HepG2 (cell line): Measurements from ENCODE around the gene CENPB. TPM values are rescaled to one million over a fixed set of nuclear protein-coding genes. Genes with fewer than 3 reads are reported as not detected.

Experiments
- ARID5B ChIP-seq: IDR thresholded peaks from 2 replicates; pipeline ENCODE4 v1.4.0; 2020; ENCODE audit warnings: mild to moderate bottlenecking, missing genetic modification reagents
- ATF3 ChIP-seq: sonication (generic); formaldehyde crosslinking; IDR thresholded peaks from 2 replicates; pipeline ENCODE4 v1.4.0; 2020; ENCODE audit warnings: missing genetic modification reagents
- CEBPZ ChIP-seq: IDR thresholded peaks from 2 replicates; pipeline ENCODE4 v1.6.1; 2012; ENCODE audit warnings: low read length, improper control_type of control experiment
- E2F2 ChIP-seq: sonication (generic); formaldehyde crosslinking; IDR thresholded peaks from 2 replicates; pipeline ENCODE4 v1.4.0; 2020; ENCODE audit warnings: missing genetic modification reagents, borderline replicate concordance
- FOXO4 ChIP-seq: sonication (generic); formaldehyde crosslinking; conservative IDR thresholded peaks from 2 replicates; pipeline ENCODE4 v1.8.1; 2023; ENCODE audit warnings: missing genetic modification reagents
- HES4 ChIP-seq: sonication (generic); formaldehyde crosslinking; IDR thresholded peaks from 2 replicates; pipeline ENCODE4 v1.9.0; 2021; ENCODE audit warnings: mild to moderate bottlenecking, missing genetic modification reagents, borderline replicate concordance
- NFE2L2 ChIP-seq: fragments of 150-350 bp; IDR thresholded peaks from 2 replicates; pipeline ENCODE4 v1.6.1; 2014; ENCODE audit warnings: low read length
- ZNF207 ChIP-seq: fragments of 450-650 bp; IDR thresholded peaks from 2 replicates; pipeline ENCODE4 v1.6.1; 2016; ENCODE audit warnings: antibody characterized with exemption, borderline replicate concordance
- ZNF280D ChIP-seq: sonication (generic); formaldehyde crosslinking; IDR thresholded peaks from 2 replicates; pipeline ENCODE4 v1.5.1; 2020; ENCODE audit warnings: mild to moderate bottlenecking, missing genetic modification reagents
- ZNF432 ChIP-seq: sonication (generic); formaldehyde crosslinking; IDR thresholded peaks from 2 replicates; pipeline ENCODE4 v1.5.0; 2020; ENCODE audit warnings: missing genetic modification reagents, mild to moderate bottlenecking, borderline replicate concordance
- ZNF589 ChIP-seq: sonication (generic); formaldehyde crosslinking; conservative IDR thresholded peaks from 2 replicates; pipeline ENCODE4 v1.8.0; 2022; ENCODE audit warnings: mild to moderate bottlenecking, moderate library complexity, missing genetic modification reagents
- ZNF619 ChIP-seq: sonication (generic); formaldehyde crosslinking; IDR thresholded peaks from 2 replicates; pipeline ENCODE4 v1.4.0; 2020; ENCODE audit warnings: mild to moderate bottlenecking, missing genetic modification reagents
- ZNF816 ChIP-seq: sonication (generic); formaldehyde crosslinking; IDR thresholded peaks from 2 replicates; pipeline ENCODE4 v1.8.0; 2022; ENCODE audit warnings: missing genetic modification reagents, mild to moderate bottlenecking, borderline replicate concordance
- polyA plus RNA-seq, 8 experiments: library from polyadenylated mRNA; depleted of rRNA in 3 of 8; stranded (reverse) in 7 of 8; unstranded in 1 of 8; fragments of >200 nt; fragmentation: Illumina TruSeq in 4 of 8; extraction: Trizol in 4 of 8; gene quantifications; 2 replicates each; pipeline versions ENCODE4 v1.2.1 to v1.2.3, GENCODE V29; 2011 to 2016; ENCODE audit warnings: low read depth in 4 of 8, missing spikeins in 1 of 8, mixed read lengths in 1 of 8; ENCODE audit not compliant: insufficient read depth in 1 of 8
- total RNA-seq, 5 experiments: library from RNA; depleted of rRNA; stranded (reverse); fragments of >200 nt; fragmentation: Illumina TruSeq; extraction: Trizol; gene quantifications; 2 replicates each; pipeline ENCODE4 v1.2.3, GENCODE V29; 2016; ENCODE audit warnings: low read depth in 1 of 5

The CENPB gene
- total and polyA plus RNA-seq, 2 of the 13 experiments (the other 11 are each of a cell fraction or from before 2014, with no cell fraction given) = 10.4 to 54.5 TPM

- TF ChIP-seq CEBPZ (no peak), E2F2 (no peak), ATF3 (peak; percentile 62), ZNF619 (CRISPR knock-in tag) (0 out of 2 replicates have a peak, but pooled peaks have one; percentile 67), ZNF280D (CRISPR knock-in tag) (0 out of 2 replicates have a peak, but pooled peaks have one; percentile 66), ZNF589 (no peak), ZNF207 (no peak), ZNF432 (no peak), NFE2L2 (no peak), ZNF816 (CRISPR knock-in tag) (no peak), FOXO4 (CRISPR knock-in tag) (no peak), ARID5B (CRISPR knock-in tag) (peak; percentile 34; the same call in 1 of the 2 replicates), HES4 (CRISPR knock-in tag) (0 out of 2 replicates have a peak, but pooled peaks have one; percentile 55)
Observed at GRCh38 chr20:3749689-3750531, 36.6 kb downstream of the CENPB start (continued).
